HG03558 (cell line): ENCODE measurements around the gene KMT2E.

Experiments used
- ATAC-seq: cut with Tn5 transposase; IDR thresholded peaks from one replicate; pipeline ENCODE4 v1.9.1; 2021; ENCODE audit warnings: moderate number of reproducible peaks; ENCODE audit not compliant: unreplicated experiment; ENCODE audit errors: extremely low read depth

The KMT2E gene

DNA sequence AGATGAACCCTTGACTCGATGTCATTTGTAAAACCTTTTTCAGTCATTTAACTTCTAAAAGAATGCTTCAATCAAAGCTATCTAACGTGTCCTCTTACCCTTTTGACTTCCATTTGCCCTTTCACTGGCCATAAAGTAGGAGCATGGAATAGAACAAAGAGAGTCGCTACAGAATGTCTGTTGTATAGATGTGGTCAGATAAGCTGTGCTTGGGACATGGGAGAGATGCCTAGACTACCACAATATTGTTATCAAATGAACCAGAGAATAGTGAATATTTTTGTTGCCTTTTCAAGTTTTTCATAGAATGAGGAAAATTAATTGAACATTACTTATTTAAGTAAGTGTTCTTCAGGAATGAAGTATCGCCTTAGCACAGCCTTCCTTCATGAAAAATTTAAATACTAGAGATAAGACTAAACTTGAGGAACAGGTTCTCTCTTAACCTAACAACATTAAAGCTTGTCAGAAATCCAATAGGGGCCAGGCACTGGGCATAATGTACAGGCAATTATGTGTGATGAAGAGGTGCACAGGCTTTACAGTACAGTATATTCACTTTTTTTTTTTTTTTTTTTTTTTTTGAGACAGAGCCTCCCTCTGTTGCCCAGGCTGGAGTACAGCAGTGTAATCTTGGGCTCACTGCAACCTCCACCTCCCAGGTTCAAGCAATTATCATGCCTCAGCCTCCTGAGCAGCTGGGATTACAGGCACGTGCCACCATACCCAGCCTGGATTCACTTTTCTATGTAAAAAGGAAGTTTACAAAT lies 7.5 kb upstream of the KMT2E start:
- no peak for ATAC-seq

DNA sequence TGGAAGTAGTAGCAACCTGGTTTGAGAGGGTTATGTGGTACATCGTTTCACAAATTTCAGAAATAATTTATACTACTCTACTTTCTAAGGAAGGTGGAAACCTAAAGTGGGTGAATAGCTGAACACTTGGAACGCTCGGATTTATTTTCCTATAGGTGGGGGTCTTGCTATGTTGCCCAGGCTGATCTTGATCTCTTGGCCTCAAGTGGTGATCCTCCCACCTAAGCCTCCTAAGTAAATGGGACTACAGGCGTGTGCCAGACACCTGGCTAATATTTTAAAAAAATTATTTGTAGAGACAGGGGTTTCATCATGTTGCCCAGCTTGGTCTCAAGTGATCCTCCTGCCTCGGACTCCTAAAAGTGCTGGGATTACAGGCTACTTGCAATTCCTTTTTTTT lies 6.7 kb upstream of the KMT2E start:
- no peak for ATAC-seq

DNA sequence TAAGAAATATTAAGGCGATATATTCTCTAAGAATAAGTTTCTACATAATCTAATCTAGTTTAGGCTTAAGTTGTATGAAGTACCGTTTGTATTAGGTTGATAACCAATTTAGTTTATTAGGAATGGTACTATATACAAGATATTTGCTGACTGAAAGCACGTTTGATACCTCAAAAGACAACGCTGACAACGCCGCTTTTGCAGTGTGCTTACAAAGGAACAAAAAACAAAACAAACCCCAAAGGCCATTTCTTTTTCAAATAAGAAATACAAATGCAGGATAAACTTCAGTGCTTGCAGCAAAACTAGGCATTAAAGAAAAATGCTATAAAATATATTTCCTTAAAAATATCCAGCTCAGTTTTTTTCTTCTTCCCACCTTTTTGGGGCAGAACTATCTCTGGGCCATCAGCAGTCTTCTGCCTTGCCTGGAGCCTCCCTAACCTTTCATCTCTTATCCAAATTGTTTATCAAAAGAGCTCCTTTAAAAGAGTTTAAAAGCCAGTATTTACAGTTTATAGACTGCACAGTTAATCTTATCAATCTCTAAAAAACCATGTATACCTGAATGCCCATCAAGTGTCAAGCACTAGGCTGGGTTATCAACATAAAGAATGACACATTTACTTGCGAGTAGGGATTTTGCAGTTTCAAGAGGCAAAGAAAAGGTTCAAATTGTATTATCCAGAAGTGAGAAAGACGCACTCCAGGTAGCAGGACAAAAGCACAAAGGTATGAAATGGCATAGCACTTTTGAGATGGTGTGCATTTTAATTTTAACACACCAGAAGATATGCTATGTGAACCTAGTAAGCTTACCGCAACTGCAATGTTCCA lies 4.1 kb upstream of the KMT2E start:
- no peak for ATAC-seq

DNA sequence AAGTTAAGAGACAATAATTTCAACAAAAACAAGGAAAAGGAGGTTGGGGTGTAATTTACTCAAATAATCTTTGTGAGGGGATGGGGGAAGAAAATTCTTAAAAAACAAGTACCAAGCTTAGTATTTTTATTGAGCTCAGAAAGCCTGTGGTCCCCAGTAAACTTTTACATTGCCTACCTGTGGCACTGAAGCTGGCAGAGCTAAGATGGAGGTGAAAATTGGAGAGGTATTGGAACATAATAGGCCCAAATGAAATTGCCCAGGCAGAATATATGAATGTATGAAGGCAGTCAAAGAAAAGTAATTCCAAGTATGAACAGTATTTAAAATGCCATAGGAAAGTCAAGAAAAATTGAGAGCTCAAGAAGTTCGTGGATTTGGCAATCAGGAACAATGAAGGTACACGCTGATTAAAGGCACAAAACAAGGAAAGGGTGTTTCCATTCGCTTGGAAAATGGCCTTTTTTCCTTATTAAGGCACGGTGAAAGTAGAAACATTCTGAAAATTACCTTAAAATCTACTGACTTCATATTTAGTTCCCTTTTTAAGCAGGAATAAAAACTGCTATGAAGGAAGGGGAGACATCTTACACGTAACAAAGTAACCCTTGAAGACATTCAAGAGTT lies 3.4 kb upstream of the KMT2E start:
- no peak for ATAC-seq

DNA sequence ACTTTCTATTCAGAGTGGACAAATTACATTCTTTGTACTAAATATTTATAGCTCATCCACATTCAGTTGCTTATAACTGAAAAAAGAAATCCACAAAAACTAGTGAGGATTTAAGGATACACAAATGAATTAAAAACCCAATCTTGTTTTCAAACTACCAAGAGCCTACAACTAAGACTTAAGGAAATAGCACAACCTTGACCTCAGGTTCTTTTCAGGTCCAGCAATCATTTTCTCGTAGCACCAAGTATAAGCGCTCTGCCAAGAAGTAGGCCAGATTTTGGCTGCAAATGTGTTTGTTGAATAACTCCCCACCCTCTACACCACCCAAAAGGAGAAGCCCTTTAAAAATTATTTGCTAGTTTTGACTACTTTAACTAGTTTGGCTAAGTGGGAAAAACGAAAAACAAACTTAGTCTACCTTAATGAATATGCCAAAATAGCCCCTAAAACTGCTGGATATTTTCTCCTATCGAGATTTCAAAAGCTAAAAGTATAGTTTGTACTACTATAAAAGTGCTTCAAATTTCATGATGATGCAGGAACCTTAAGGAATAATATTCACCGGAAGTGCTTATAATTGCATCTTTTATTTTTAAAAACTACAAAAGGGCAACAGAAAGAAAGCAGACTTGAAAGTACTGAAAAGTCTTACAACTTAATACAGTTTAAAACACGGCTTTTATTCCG lies 2.7 kb upstream of the KMT2E start:
- ATAC-seq, result no peak

DNA sequence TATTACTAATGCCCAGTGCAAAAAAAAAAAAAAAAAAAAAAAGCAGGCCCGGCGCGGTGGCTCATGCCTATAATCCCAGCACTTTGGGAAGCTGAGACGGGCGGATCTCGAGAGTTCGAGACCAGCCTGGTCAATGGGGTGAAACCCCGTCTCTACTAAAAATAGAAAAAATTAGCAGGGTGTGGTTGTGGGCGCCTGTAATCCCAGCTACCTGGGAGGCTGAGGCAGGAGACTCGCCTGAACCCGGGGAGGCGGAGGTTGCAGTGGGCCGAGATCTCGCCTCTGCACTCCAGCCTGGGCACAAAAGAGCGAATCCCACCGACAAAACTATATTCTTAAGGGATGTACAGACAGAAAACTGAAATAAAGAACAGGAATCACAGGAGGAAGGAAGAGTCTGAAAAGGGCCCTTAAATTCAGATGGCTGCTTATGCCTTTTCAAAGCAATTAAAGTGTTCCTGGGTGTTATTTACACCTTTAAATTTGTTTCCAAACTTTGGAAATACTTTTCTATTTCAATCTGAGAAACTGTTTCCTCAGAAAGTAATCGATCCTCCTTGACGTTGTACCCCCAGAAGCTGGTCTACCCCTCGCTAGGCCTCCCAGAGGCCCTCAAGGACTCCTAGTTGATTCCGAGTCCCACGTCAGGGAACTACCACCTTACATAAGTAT lies 2.0 kb upstream of the KMT2E start:
- ATAC-seq, result no peak

DNA sequence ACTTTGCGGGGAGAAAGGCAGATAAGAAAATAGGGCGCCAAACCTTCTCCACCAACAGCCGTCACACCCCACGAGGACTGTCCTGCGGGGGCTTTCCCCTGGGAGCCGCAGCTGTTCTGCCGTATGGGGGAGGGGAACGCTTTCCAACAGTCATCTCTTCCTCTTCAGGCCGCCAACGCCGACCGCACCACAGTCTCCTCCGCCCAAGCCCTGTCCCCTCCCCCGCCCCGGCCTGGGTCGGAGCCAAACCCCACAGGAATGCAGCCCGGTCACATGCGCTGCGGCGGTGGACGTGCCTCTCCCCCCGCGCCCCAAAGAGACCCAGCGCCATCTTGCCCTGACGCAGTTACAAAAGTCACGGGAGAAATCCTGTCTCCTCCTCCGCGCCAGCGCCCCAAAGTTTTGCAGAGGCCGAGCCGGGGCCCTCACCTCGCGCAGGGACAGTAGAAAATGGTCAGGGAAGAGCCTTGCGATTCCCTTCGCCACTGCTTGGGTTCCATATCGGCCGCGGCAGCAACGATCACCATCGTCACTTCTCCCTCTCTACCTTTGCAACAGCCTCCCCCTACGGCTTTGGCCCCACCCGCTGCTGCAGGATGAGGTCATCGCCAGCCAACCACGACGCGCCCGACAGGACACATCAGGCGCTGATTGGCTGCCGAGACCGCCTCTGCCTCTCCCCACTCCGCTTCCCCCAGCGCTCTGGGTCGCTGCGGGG lies 1.3 kb upstream of the KMT2E start:
- peak; percentile 50 for ATAC-seq

DNA sequence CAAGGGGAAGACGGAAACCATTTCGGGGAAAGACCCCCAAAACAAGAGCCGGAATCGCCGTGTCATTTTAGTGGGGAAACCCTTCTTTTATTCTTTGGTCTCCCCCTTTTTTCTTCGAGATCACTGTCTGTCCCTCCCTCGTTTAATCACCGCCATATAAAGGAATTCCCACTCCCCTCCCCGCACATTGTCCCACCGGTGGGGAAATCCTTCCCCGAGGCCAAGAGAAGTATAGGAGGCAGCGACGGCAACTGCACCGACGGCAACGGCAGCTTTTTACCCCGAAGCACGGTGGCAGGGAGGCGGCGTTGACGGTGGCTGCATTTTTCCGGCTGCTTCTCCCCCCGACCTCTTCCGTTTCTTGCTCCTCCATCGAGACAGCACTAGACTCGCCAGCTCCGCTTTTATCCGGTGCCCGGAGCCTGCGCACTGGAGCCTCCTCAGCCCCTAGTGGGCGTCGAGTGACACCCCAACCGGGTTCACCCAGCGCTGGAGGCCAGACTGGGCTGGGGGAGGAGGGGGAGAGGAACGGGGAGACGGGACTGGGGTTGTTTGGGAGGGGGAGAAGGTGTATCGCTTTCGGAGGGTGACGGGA lies 687 bp upstream of the KMT2E start:
- ATAC-seq, result no peak

DNA sequence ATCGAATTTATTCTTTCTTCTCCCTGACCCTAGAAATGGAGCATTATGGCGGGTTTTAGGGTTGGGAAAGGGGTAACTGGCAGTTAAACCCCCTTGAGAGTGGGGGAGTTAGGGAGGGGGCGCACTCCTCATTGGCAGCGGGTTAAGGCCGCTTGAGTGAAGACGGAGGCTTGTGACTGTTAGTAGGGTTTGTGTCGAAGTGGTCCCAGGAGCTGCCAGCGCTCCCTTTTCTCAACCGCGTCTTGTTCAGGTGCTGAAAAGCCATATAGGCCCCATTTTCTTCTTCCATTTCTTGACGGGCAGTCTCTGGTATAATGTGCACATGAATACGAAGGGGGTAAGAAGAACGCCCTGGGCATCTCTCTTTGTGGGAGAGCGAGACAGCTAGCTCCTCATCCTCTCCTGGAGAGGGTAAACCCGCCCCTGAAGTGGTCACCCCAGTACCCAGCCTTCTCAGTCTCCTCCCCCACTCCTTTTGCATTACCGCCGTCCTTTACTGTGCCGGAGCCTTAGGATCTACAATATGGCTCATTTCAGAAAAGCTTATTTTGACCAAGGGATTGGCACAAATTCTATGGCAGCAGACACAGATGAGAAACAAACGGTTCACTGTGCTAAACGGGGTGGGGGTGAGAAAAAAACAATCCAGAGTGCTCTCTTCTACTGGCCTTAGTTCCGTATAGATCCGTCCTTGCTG lies 836 bp downstream of the KMT2E start:
- ATAC-seq, result no peak

DNA sequence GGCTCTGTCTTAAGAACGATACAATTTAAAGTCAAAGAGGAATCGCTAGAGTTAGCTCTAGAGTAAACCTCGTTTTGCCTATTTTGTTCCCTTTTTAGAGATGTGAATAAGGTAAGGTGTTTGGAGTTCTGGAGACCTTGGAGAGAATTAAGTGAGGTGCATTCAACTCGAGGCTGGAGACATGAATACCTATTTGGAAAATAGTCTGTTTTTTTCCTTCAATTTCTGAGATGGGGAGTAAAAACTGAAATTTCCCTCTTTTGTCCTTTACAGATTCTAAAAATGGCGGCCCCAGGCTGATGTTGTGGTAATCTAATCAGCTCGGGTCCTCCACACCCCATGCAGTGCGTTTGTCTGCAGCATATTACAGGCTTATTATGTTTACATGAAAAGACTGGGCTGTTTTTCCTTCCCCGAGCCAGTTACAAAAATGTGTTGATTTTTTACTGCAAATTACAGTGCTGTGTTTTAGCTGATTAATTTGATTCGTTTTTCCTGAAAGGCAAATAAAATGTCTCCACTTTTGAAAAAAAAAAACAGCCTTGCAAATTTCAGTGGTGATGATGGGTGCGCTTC lies 1.5 kb downstream of the KMT2E start:
- no peak for ATAC-seq

DNA sequence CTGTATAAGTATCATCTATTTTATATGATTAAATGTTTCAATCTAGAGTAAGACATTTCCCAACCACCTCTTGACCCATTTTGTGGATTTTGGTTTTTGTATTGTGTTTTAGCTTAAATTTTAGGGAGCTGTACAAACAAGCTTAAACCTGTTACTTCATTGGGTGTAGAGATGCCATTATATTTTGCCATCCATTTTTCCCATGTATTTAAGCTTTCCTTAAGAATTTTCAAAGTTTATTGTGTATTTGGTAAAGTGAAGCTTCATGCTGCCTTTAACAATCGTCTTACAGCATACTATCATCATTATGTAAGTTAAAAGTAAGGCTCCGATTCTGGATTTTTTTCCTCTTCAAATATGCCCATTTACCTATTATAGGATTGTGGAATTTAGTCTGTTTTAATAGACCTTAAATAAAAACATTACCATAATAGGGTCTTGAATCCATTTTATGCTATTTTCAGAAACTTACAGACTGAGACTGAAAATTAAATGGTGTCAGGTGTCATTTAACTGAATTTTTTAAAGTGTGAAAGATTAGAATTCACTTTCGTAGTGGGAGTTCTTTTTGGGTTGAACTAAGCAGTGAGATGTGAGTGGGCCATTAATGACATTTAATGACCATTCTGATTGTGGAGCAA lies 2.2 kb downstream of the KMT2E start:
- ATAC-seq, result no peak

DNA sequence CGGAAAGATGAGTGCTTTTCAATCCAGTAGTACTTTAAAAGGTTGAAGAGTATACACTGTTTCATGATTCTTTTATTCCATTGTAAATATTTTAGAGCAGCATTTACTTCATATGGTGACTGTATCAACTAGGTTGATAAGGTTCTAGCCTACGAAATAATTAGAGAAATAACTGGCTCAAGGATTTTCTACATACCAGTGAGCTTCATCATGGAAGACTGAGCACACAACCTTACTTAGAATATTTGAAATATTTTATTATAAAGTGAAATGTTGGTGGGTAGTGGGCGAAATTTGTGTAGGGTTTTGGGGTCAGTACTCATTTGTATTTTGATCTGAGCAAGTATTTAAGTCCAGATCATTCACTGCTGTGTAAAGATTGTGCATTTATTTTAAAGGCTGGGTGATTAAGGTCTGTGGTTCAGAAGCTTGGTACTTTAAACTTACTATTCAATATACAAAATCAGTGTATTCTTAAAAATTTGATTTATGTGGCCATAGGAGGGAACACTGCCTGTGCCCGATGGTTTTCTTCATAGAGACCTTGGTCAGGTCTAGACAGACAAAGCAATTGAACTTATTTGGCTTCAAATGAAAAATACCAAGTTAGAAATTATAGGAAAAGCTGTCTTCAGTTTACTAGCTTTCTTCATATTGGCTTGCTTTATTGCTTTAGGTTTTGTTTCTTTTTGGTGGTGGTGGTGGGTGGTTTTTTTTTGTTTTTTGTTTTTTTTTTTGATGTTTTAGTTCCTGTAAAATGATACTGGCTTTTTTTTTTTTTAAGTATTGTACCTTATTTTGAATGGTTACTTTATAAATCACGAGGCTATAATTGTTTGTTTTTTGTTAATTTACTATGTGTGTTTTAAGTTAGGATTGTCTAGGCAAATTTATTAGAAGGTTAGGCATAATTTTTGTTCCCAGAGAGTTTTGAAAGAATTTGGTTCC lies 3.0 kb downstream of the KMT2E start:
- no peak for ATAC-seq

DNA sequence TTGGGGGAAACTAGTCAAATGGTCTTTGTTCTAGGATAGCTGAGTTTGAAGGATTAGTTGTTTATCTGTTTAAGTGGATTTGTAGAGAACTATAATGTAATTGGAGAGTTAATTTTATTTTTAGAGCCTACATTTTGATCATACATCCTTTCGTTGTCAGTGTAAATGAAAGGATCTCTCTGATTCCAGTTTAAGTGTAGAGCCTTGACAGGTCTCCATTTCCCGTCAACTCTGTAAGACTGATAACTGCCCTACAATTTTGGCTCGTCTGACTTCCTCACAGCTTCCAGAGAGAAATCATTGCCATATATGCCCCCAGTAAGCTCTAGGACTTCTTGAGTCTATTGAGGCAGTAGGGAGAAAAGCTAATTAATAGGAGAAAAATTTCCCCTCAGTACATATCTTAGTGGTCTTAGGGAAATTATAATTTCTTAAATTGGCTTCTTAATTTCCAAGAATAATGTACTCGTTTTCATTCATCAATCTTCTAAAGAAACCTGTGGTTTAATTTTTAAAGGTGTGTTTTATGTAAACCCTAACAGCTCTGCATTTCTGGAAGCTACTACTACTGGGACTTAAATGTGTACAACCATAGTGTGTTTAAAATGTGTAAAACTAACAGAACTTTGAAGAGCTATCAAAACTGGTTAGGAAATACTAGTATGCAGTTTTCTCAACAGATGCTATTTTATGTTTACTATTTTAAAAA lies 3.8 kb downstream of the KMT2E start:
- no peak for ATAC-seq

DNA sequence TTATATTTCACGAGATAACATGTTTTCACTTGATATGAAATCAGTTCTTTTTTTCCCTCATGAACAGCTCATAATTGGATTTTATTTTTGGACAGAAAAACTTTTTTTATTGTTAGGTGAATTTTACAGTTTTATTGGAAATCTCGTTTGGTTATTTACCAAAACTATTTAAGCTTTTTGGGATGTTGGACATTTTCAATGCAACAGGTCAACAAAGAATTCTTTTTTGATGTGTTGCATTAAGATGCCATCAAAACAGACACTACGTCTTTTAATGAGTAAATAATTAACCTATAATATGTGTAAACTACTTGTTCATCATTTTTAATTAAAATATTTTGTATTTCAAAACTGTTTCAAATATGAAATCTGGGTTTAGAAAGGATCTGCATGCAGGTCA lies 5.3 kb downstream of the KMT2E start:
- ATAC-seq, result no peak

DNA sequence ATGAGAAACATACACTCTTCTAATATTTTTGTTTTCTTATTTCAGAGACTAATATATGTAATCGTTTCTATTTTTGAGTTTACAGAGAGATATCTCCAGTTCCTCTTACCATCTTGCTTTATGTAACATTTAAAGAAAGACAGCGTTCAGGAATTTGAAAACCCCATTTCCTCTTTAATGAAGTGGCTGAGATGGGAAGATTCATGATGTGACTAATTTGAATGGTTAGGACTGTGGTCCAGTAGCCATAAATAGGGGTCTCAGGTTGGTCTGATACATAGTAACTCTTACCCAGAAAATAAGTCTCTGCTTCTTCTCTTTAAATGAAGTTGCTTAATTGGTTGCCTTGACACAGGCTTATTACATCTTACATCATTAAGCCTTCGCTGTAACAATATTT lies 6.9 kb downstream of the KMT2E start:
- no peak for ATAC-seq

DNA sequence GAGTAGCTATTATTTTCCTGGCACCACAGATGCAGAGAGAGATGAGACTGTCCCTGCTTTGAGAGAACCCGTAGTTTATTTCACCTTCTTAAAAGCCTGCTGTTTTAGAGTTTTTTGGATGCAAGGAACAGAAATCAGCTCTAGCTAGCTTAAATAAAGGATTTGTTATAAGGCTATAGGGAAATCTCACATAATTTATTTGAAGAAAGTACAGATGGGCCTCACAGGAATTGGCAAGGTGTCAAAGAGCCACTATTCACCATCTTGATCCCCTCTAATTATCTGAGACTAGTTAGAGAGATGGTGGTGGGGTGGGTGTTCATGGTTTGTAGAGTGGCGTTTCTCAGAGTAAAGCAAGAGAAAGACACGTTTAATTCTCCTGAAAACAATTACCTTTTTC lies 7.3 kb downstream of the KMT2E start:
- no peak for ATAC-seq
